SK-N-SH (cell line): ENCODE results near the gene SFSWAP. TPM values are rescaled to one million over a fixed set of nuclear protein-coding genes. Genes with fewer than 3 reads are reported as not detected.

Experiments used
- CTCF ChIA-PET: fragments of 300-600, 350-600 bp; formaldehyde crosslinking; extraction: SDS; loops from one replicate; lab custom pipeline; 2021; lab: Yijun Ruan, JAX
- POLR2A ChIA-PET: fragments of 350-600 bp; sonication (Branson Sonifier 250); formaldehyde crosslinking; extraction: SDS; loops from one replicate; lab custom pipeline; 2020; ENCODE audit warnings: antibody characterized with exemption, inconsistent platforms; lab: Yijun Ruan, JAX
- DNase-seq: peaks from one replicate; pipeline ENCODE4 v3.0.0; 2012
- H2AFZ ChIP-seq: fragments of 200-600 bp; sonication (generic); 2 replicates; pipeline ENCODE4 v1.8.1; 2016; ENCODE audit warnings: antibody characterized with exemption, mild to moderate bottlenecking, low read depth
- H3F3A ChIP-seq: fragments of 200-600 bp; sonication (generic); replicated peaks from 2 replicates; pipeline ENCODE3; 2016; ENCODE audit warnings: antibody characterized with exemption, mild to moderate bottlenecking; ENCODE audit not compliant: insufficient read depth
- H3K27ac ChIP-seq, 2 experiments: fragments of 200-500 bp in 1 of 2; fragments of 200-600 bp in 1 of 2; sonication (Bioruptor generic) in 1 of 2; sonication (generic), shearing (Covaris generic) in 1 of 2; 2 replicates each; pipeline versions ENCODE4 v1.5.1 to v1.6.1; 2014 to 2016; ENCODE audit warnings: low read depth in 2 of 2, inconsistent platforms in 1 of 2, low read length in 1 of 2, mild to moderate bottlenecking in 1 of 2, mixed read lengths in 1 of 2
- H3K27me3 ChIP-seq: fragments of 200-600 bp; sonication (generic), shearing (Covaris generic); 2 replicates; pipeline ENCODE4 v1.6.1; 2016; ENCODE audit warnings: mixed run types; ENCODE audit not compliant: insufficient read depth
- H3K36me3 ChIP-seq, 2 experiments: fragments of 200-500 bp in 1 of 2; fragments of 200-600 bp in 1 of 2; sonication (Bioruptor generic) in 1 of 2; sonication (generic) in 1 of 2; replicated peaks in 1 of 2; 2 replicates each; pipeline versions ENCODE3 to v1.5.1; 2014 to 2016; ENCODE audit warnings: low read length in 1 of 2, mild to moderate bottlenecking in 1 of 2; ENCODE audit not compliant: insufficient read depth in 2 of 2, control insufficient read depth in 1 of 2
- H3K4me1 ChIP-seq, 2 experiments: fragments of 200-500 bp in 1 of 2; fragments of 200-600 bp in 1 of 2; sonication (Bioruptor generic) in 1 of 2; sonication (generic), shearing (Covaris generic) in 1 of 2; 2 replicates each; pipeline versions ENCODE4 v1.5.1 to v1.6.1; 2014 to 2016; ENCODE audit warnings: low read depth in 1 of 2, low read length in 1 of 2, mixed run types in 1 of 2; ENCODE audit not compliant: insufficient read depth in 2 of 2, control insufficient read depth in 1 of 2
- H3K4me2 ChIP-seq: fragments of 200-600 bp; sonication (generic), shearing (Covaris generic); 2 replicates; pipeline ENCODE4 v1.6.1; 2017; ENCODE audit warnings: mixed run types
- H3K4me3 ChIP-seq, 2 experiments: fragments of 200-500 bp in 1 of 2; fragments of 200-600 bp in 1 of 2; sonication (Bioruptor generic) in 1 of 2; sonication (generic), shearing (Covaris generic) in 1 of 2; 2 replicates each; pipeline versions ENCODE4 v1.5.1 to v1.8.1; 2014 to 2016; ENCODE audit warnings: low read depth in 2 of 2, inconsistent platforms in 1 of 2, low read length in 1 of 2, mild to moderate bottlenecking in 1 of 2, mixed read lengths in 1 of 2, moderate library complexity in 1 of 2
- H3K79me2 ChIP-seq: fragments of 200-600 bp; sonication (generic); 2 replicates; pipeline ENCODE4 v1.8.1; 2017; ENCODE audit warnings: mild to moderate bottlenecking; ENCODE audit not compliant: insufficient read depth
- H3K9ac ChIP-seq: fragments of 200-600 bp; sonication (generic); 2 replicates; pipeline ENCODE4 v1.6.1; 2017; ENCODE audit warnings: mixed run types
- H3K9me2 ChIP-seq: fragments of 200-600 bp; sonication (generic); 2 replicates; pipeline ENCODE4 v1.6.1; 2017; ENCODE audit warnings: mixed run types
- H3K9me3 ChIP-seq: fragments of 200-600 bp; sonication (generic); 2 replicates; pipeline ENCODE4 v1.6.1; 2017; ENCODE audit warnings: mixed run types, mild to moderate bottlenecking, moderate library complexity
- H4K20me1 ChIP-seq: fragments of 200-600 bp; sonication (generic); 2 replicates; pipeline ENCODE4 v1.6.1; 2017; ENCODE audit warnings: mild to moderate bottlenecking, mixed run types; ENCODE audit not compliant: insufficient read depth
- CHD2 ChIP-seq: fragments of 150-350 bp; IDR thresholded peaks from 2 replicates; pipeline ENCODE4 v1.6.1; 2018; ENCODE audit warnings: low read length; ENCODE audit not compliant: partially characterized antibody
- EP300 ChIP-seq, 2 experiments: IDR thresholded peaks; 2 replicates each; pipeline versions ENCODE4 v1.4.0 to v1.6.1; 2012; ENCODE audit warnings: borderline replicate concordance in 1 of 2, low read depth in 1 of 2, low read length in 1 of 2
- EZH2phosphoT487 ChIP-seq: fragments of 200-600 bp; sonication (generic); IDR thresholded peaks from 2 replicates; pipeline ENCODE4 v1.6.1; 2017; ENCODE audit warnings: low read depth, mixed run types, mild to moderate bottlenecking, antibody characterized with exemption, moderate library complexity, borderline replicate concordance
- FOXJ3 ChIP-seq: sonication (generic); formaldehyde crosslinking; IDR thresholded peaks from 2 replicates; pipeline ENCODE4 v1.5.1; 2020; ENCODE audit warnings: mild to moderate bottlenecking, missing genetic modification reagents
- FOXM1 ChIP-seq: IDR thresholded peaks from 2 replicates; pipeline ENCODE4 v1.4.0; 2012; ENCODE audit warnings: low read depth, mild to moderate bottlenecking
- GATA2 ChIP-seq: sonication (generic); formaldehyde crosslinking; IDR thresholded peaks from 2 replicates; pipeline ENCODE4 v1.5.0; 2020; ENCODE audit warnings: mild to moderate bottlenecking, missing genetic modification reagents
- IRF3 ChIP-seq: fragments of 150-350 bp; IDR thresholded peaks from 2 replicates; pipeline ENCODE4 v1.6.1; 2016; ENCODE audit warnings: mild to moderate bottlenecking, low read depth, low read length
- JUND ChIP-seq: IDR thresholded peaks from 2 replicates; pipeline ENCODE4 v1.4.0; 2012
- MAX ChIP-seq: IDR thresholded peaks from 2 replicates; pipeline ENCODE4 v1.4.0; 2012; ENCODE audit warnings: low read depth
- NRF1 ChIP-seq: IDR thresholded peaks from 2 replicates; pipeline ENCODE4 v1.6.1; 2012; ENCODE audit warnings: low read depth, mild to moderate bottlenecking, low read length
- PBX3 ChIP-seq: IDR thresholded peaks from 2 replicates; pipeline ENCODE4; 2012
- POLR2AphosphoS5 ChIP-seq: IDR thresholded peaks from 2 replicates; pipeline ENCODE4 v1.6.1; 2012; ENCODE audit warnings: low read depth, low read length
- RCOR1 ChIP-seq: fragments of 150-350 bp; IDR thresholded peaks from 2 replicates; pipeline ENCODE4 v1.6.1; 2017; ENCODE audit warnings: antibody characterized with exemption, low read length
- RFX5 ChIP-seq: IDR thresholded peaks from 2 replicates; pipeline ENCODE4 v1.6.1; 2012; ENCODE audit warnings: mild to moderate bottlenecking, improper control_type of control experiment, low read length
- RXRA ChIP-seq: IDR thresholded peaks from 2 replicates; pipeline ENCODE4 v1.4.0; 2012; ENCODE audit warnings: low read depth, mild to moderate bottlenecking, borderline replicate concordance
- SIN3A ChIP-seq: IDR thresholded peaks from 2 replicates; pipeline ENCODE4 v1.6.1; 2012; ENCODE audit warnings: low read depth, mild to moderate bottlenecking, low read length, moderate library complexity, borderline replicate concordance
- TEAD4 ChIP-seq: IDR thresholded peaks from 2 replicates; pipeline ENCODE4 v1.4.0; 2012; ENCODE audit warnings: mild to moderate bottlenecking, borderline replicate concordance; ENCODE audit not compliant: insufficient read depth
- USF1 ChIP-seq: IDR thresholded peaks from 2 replicates; pipeline ENCODE4 v1.4.0; 2012; ENCODE audit warnings: low read depth, borderline replicate concordance
- ZBTB33 ChIP-seq: IDR thresholded peaks from 2 replicates; pipeline ENCODE4 v1.4.0; 2012; ENCODE audit warnings: low read depth, borderline replicate concordance
- WGBS: methylation state at CpG from one replicate; pipeline ENCODE4 v1.1.6; 2017; ENCODE audit warnings: low lambda C conversion rate; 5-methylcytosine and 5-hydroxymethylcytosine counted together
- polyA plus RNA-seq, 3 experiments: library from polyadenylated mRNA; depleted of rRNA; stranded (reverse); fragments of >200 nt; gene quantifications; 2 replicates each; pipeline ENCODE4 v1.2.3, GENCODE V29; 2012

Gene SFSWAP
- polyA plus RNA-seq, 1 of the 3 experiments (the other 2 are of a cell fraction): 27.9 TPM

- TF ChIP-seq IRF3: no peak
- TF ChIP-seq RFX5: no peak
- no peak for TF ChIP-seq RCOR1
Measured at GRCh38 chr12:131723532-131723931, 12.6 kb downstream of the SFSWAP start (continued).

GRCh38 chr12:131724534-131724933, 13.6 kb downstream of the SFSWAP start:
- WGBS: 90% methylated on average over 2 of the region's 2 CpGs
- no peaks in the 10 kb centered on the region for H4K20me1 ChIP-seq
- no peak for DNase-seq
- CTCF ChIA-PET: interaction anchor here (1.3 kb wide), 1 partner anchor 12 kb away, joined by 3 read pairs; no protein-coding TSS in a partner anchor
- no peak overlapping the region for H2AFZ ChIP-seq
- no peaks in the 10 kb centered on the region for H3K4me1 ChIP-seq
- H3K27ac ChIP-seq: no peak overlapping the region
- H3K79me2 ChIP-seq: peaks cover 52% of the 10 kb centered on the region
- no peaks in the 10 kb centered on the region for H3K27me3 ChIP-seq
- H3K9ac ChIP-seq: no peak overlapping the region
- no peaks in the 10 kb centered on the region for H3K9me3 ChIP-seq
- peaks cover 69 to 92% of the 10 kb centered on the region in 2 experiments for H3K36me3 ChIP-seq
- H3K4me3 ChIP-seq: no peak overlapping the region
- POLR2A ChIA-PET: no interaction called here
- TF ChIP-seq TEAD4: no peak
- no peak for TF ChIP-seq RCOR1
- TF ChIP-seq JUND: no peak
- no peak for TF ChIP-seq FOXM1
- no peak for TF ChIP-seq FOXJ3 (CRISPR knock-in tag)
- no peaks in the 10 kb centered on the region for H3F3A ChIP-seq
- H3K4me2 ChIP-seq: no peak overlapping the region
- H3K9me2 ChIP-seq: no peaks in the 10 kb centered on the region

- no peak overlapping the region for H3K4me3 ChIP-seq
- DNase-seq: no peak
- ChIA-PET CTCF (interaction anchor here (1.0 to 1.3 kb wide), 2 partner anchors 13 to 49 kb away, joined by 3 read pairs; no protein-coding TSS in a partner anchor), POLR2A (interaction anchor here (0.7 kb wide), 1 partner anchor 328 kb away, joined by 4 read pairs; no protein-coding TSS in a partner anchor)
- no peaks in the 10 kb centered on the region for H3K9me3 ChIP-seq
- no peaks in the 10 kb centered on the region for H3K4me1 ChIP-seq
- no peaks in the 10 kb centered on the region for H3K27me3 ChIP-seq
- H3F3A ChIP-seq: no peaks in the 10 kb centered on the region
- no peaks in the 10 kb centered on the region for H4K20me1 ChIP-seq
- H3K79me2 ChIP-seq: peaks cover 48% of the 10 kb centered on the region
- no peak overlapping the region for H3K9ac ChIP-seq
- H2AFZ ChIP-seq: no peak overlapping the region
- no peak overlapping the region for H3K27ac ChIP-seq
- H3K9me2 ChIP-seq: no peaks in the 10 kb centered on the region
- 96% methylated on average over 11 of the region's 11 CpGs for WGBS
- no peak overlapping the region for H3K4me2 ChIP-seq
- peaks cover 62 to 92% of the 10 kb centered on the region in 2 experiments for H3K36me3 ChIP-seq
- TF ChIP-seq RCOR1: no peak
- TF ChIP-seq RXRA: no peak
- TF ChIP-seq JUND: no peak
- TF ChIP-seq EZH2phosphoT487: no peak
- TF ChIP-seq EP300 (IDR thresholded peaks at IDR 0.05; ENCODE audit: borderline replicate concordance in 1 of 2, low read depth in 1 of 2, low read length in 1 of 2): no peak
- no peak for TF ChIP-seq ZBTB33
- TF ChIP-seq SIN3A: no peak
- no peak for TF ChIP-seq POLR2AphosphoS5
- no peak for TF ChIP-seq NRF1
- no peak for TF ChIP-seq GATA2 (CRISPR knock-in tag)
- no peak for TF ChIP-seq MAX
- no peak for TF ChIP-seq PBX3
- no peak for TF ChIP-seq CHD2
- TF ChIP-seq FOXM1: no peak
- TF ChIP-seq USF1: no peak
Measured at GRCh38 chr12:131725503-131725902, 14.6 kb downstream of the SFSWAP start.
